Measurements from ENCODE around the gene SLA2.

SLA2 gene

GRCh38 chr20:36563374-36563773 lies 82.6 kb downstream of the SLA2 start:
- no peak overlapping the region for H3K4me3 ChIP-seq (ENCODE audit: low read depth, low read length)
- no peak for DNase-seq (ENCODE audit: low read depth)
- TF ChIP-seq CTCF (IDR thresholded peaks at IDR 0.05; ENCODE audit: low read depth, low read length) (no peak), MYC (IDR thresholded peaks at IDR 0.05; ENCODE audit: low read depth, low read length) (no peak), MAX (IDR thresholded peaks at IDR 0.05; ENCODE audit: low read depth, low read length) (no peak), POLR2A (IDR thresholded peaks at IDR 0.05; ENCODE audit: extremely low read depth, insufficient read length) (no peak)

- TF ChIP-seq MYC (IDR thresholded peaks at IDR 0.05; ENCODE audit: low read depth, low read length) (no peak), MAX (IDR thresholded peaks at IDR 0.05; ENCODE audit: low read depth, low read length) (no peak), CTCF (IDR thresholded peaks at IDR 0.05; ENCODE audit: low read depth, low read length) (no peak)
- H3K4me3 ChIP-seq (ENCODE audit: low read depth, low read length): no peak overlapping the region
- no peak for DNase-seq (ENCODE audit: low read depth)
These were observed 83.3 kb downstream of the SLA2 start for GRCh38 chr20:36562724-36563123.
